GM10248 (cell line): ENCODE data around the gene CDK18.

Source experiments
- CTCF ChIA-PET: fragments of 300-600 bp; sonication (Branson Sonifier 250); formaldehyde crosslinking; extraction: SDS; loops from one replicate; lab custom pipeline; 2021; ENCODE audit warnings: antibody characterized with exemption; lab: Yijun Ruan, JAX
- POLR2A ChIA-PET: fragments of 350-650 bp; sonication (Branson Sonifier 250); formaldehyde crosslinking; extraction: SDS; loops from one replicate; lab custom pipeline; 2020; ENCODE audit warnings: antibody characterized with exemption; lab: Yijun Ruan, JAX
- DNase-seq: peaks from one replicate; pipeline ENCODE4 v3.0.0; 2012; ENCODE audit errors: extremely low spot score
- TF ChIP-seq, protein P1 (sequence below): IDR thresholded peaks from 2 replicates; pipeline ENCODE4 v1.5.1; 2012; ENCODE audit warnings: mild to moderate bottlenecking, low read depth; ENCODE audit errors: extremely low read depth, missing control alignments, control extremely low read depth

Gene CDK18

GRCh38 chr1:205571747-205572146 lies 67.3 kb downstream of the CDK18 start:
- CTCF ChIA-PET, result interaction anchor here (0.9 to 4.4 kb wide), 10 partner anchors 12 to 87 kb away, joined by 3 to 19 read pairs (median 5); partner anchors contain the start of gene ELK4
- POLR2A ChIA-PET, result no interaction called here
- DNase-seq, result no peak
- TF ChIP-seq, protein P1, sequence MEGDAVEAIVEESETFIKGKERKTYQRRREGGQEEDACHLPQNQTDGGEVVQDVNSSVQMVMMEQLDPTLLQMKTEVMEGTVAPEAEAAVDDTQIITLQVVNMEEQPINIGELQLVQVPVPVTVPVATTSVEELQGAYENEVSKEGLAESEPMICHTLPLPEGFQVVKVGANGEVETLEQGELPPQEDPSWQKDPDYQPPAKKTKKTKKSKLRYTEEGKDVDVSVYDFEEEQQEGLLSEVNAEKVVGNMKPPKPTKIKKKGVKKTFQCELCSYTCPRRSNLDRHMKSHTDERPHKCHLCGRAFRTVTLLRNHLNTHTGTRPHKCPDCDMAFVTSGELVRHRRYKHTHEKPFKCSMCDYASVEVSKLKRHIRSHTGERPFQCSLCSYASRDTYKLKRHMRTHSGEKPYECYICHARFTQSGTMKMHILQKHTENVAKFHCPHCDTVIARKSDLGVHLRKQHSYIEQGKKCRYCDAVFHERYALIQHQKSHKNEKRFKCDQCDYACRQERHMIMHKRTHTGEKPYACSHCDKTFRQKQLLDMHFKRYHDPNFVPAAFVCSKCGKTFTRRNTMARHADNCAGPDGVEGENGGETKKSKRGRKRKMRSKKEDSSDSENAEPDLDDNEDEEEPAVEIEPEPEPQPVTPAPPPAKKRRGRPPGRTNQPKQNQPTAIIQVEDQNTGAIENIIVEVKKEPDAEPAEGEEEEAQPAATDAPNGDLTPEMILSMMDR, result no peak

GRCh38 chr1:205572421-205572820 lies 68.0 kb downstream of the CDK18 start:
- ChIA-PET POLR2A (no interaction called here), CTCF (interaction anchor here (0.9 to 4.4 kb wide), 8 partner anchors 11 to 346 kb away, joined by 3 to 19 read pairs (median 5); partner anchors contain the start of gene ELK4)
- DNase-seq, result no peak
- TF ChIP-seq, protein P1, result no peak

- TF ChIP-seq, protein P1, result no peak
- no peak for DNase-seq
- ChIA-PET CTCF (interaction anchor here (1.2 to 2.9 kb wide), 4 partner anchors 9 to 83 kb away, joined by 4 to 13 read pairs (median 8); no protein-coding TSS in a partner anchor), POLR2A (no interaction called here)
Observed at GRCh38 chr1:205575294-205575885, 70.9 kb downstream of the CDK18 start.

- CTCF ChIA-PET, result interaction anchor here (2.9 kb wide), 1 partner anchor 16 kb away, joined by 8 read pairs; no protein-coding TSS in a partner anchor
- TF ChIP-seq, protein P1, result no peak
- no peak for DNase-seq
- POLR2A ChIA-PET, result no interaction called here
Observed at GRCh38 chr1:205576011-205576410, 71.5 kb downstream of the CDK18 start.

- CTCF ChIA-PET, result interaction anchor here (0.9 kb wide), 1 partner anchor 14 kb away, joined by 3 read pairs; no protein-coding TSS in a partner anchor
- DNase-seq, result no peak
- POLR2A ChIA-PET, result no interaction called here
- TF ChIP-seq, protein P1, result no peak
Observed at GRCh38 chr1:205576805-205577761, 72.6 kb downstream of the CDK18 start.
